ENCODE measurements around the gene SOST.
A peak's percentile ranks its signal among the peaks of the same experiment; 100 is the strongest.

SOST gene

DNA sequence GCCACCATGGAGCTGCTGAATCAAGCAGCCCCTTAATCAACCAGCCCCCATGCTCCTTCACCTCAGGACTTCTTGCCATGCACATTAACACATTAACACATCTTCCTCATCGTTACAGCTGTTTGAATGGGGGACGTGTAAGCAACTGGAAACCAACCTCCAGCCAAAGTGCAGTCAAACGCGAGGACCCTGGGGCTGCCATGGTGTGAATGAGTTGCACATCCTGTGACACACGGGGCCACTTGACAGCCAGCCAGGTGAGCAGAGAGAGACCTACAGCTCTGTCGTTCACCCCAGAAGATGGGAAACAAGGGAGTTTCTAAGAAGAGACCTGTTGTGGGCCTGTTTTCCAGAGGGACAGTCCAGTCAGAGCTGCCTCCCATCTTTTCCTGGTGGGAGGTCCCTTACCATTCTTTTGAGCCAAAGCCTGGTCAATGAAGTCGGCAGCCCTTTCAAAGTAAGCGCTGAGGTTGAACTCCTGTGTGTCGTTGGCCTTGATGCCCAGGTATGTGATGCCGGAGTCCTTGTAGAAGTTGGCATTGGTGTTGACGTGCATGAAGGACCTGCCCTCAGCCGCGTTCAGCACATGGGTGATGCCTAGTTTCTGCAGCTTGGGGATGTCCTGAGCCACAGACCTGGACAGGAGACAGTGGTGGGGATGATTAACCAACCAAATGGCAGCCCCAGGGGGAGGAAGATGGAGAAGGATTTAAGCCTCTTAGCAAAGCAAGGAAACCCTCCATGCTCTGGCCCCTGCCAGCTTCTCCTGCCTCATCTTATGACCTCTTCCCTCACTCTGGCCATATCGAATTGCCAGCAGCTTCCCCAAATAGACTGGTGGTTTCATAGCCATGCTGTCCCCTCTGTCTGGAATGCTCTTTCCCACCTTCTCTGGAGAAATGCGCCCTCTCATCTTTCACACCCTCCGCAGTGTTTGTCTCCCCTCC is 16.0 kb upstream of the SOST start:
- no peak for DNase-seq

DNA sequence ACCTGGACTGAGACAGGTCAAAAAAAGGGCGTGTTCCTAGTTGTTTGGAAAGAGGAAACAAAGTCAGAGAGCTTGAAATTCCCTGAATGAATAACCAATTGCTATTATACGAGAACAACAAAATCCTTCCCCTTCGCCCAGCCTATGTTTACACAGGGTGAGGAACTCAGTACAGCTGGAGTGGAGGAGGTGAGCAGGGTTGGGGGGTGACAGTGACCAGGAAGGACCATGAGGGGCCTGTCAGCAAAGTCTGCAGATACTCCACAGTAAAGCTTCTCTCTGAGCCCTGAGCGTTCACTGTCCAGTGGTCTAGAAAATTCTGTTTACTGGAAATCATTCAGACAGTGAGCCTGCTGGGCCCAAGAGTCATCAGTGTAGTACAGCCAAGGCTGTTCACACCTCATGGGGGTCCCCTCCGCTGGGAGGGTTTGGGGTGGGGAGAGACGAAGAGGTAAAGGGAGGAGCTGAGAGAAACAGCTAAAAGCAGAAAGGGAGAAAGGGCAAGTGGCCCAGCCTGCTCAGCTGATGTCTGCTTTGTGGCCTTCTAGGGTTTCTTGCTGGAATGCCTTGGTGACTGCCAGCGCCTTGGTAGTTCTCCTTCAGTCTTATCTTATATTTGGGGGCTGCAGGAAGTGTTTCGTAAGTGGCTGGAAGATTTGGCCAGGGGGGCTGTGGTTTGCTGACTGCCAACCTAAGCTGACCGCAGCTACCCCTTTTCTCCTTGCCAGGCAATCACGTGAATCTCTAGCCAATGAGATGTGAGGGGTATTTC is 14.5 kb upstream of the SOST start:
- DNase-seq, result no peak

DNA sequence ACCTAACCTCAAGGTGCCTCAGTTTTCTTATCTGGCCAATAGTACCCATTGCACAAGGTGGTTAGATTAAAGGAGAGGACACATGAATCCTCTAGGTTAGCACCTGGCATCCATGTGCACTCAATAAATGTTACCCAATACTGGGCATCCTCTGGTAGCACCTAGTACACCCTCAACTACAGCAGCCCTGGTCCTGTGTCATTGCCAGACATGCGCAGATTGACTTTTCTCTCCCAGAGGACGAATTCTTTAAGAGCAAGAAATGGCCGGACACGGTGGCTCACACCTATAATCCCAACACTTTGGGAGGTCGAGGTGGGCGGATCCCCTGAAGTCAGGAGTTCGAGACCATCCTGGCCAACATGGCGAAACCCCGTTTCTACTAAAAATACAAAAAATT is 12.9 kb upstream of the SOST start:
- no peak for DNase-seq

DNA sequence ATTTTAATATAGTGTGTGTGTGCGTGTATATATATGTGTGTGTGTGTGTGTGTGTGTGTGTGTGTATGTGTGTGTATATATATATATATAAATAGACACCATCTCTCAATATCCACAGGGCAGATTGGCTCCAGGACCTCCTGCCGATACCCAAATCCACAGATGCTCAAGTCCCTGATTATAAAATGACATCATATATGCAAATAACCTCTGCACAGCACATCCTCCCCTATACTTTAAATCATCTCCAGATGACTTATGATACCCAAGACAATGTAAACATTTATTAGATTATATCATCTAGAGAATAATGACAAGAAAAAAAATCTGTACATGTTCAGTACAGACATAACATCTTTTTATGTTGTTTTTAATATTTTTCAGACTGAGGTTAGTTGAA is 12.4 kb upstream of the SOST start:
- no peak for DNase-seq

DNA sequence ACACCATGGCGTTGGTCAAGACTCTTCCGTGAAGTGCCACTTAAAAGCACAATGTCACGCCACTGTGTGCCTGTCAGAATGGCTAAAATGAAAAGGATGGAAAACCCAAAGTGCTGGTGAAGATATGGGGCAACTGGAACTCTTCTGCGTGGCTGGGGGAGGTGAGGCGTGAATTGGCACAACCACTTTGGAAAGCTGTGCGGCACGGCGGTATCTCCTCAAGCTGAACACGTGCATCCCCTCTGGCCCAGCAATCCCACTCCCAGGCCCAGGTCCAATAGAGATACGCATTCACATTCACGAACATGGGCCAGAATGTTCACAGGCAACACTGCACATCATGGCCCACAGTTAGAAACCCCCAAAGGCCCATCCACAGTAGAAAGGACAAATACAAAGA is 11.3 kb upstream of the SOST start:
- DNase-seq, result no peak

DNA sequence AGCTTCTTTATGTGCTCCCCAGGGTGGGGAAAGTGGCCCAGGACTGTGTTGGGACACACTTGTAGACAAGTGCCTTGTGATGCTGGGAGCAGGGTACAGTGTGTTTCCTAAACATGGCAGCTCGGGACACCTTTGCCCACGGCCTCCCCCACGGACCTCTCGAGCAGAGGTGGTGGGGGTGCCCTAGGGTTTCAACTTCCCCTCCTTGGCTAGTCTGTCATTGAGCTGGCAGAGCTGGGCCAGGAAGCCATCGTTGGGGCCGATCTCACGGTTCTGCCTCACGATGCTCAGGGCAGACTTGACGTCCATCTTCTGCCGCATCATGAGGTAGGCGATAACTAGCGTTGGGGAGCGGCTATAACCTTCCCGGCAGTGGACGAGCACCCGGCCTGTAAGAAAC is 10.8 kb upstream of the SOST start:
- DNase-seq, result no peak

DNA sequence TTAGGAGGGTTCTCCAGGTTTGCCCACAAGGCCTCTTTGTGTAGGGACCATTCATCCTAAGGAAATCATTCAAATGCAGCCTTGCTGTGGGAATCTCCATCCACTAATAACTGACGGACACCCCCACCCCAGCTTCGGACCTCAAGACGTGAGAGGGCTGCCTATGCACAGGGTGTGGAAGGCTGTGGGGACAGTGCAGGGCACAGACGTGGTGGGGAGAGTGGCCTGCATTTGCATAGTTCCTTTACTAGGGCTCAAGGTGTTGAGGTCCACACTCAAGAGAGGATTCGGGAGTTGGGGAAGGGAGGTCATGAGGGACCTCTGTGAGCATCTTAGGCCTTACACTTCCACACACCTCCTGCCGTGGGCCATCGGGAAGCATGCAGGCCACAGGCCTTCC is 10.4 kb upstream of the SOST start:
- no peak for DNase-seq

DNA sequence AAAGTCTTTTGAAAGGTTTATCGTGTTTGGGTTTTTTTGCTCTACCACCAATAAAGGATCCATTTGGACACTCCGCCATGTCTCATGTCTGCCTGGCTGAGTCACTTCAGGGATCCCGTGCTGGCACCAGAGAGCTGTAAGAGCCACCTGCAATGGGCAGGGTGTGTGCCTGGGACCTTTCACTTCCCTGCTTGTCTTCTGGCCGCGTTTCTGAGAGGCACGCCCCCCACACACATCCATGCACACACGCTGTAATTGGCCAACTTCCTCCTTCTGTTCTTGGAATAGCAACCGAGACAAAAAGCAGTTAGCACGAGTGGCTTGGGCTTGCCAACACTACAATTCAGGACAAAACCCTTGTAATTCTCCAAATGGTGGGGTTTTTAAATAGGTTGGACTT is 9.8 kb upstream of the SOST start:
- no peak for DNase-seq

DNA sequence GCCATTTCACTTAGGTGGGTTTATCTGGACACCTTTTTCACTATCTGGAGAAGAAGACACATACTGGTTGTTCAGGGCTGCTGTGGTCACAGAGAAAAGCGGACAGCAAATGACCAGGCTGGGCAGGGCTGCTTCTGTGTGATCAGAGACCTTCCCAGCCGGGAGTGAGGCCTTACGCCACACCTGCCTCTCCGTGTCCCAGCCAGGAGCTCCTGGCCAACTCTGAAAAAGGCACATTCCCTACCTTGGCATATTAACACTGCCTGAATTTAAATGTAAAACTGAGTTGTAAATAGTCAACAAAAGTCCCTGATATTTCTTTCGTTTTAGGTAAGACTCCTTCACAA is 9.1 kb upstream of the SOST start:
- DNase-seq, result no peak

DNA sequence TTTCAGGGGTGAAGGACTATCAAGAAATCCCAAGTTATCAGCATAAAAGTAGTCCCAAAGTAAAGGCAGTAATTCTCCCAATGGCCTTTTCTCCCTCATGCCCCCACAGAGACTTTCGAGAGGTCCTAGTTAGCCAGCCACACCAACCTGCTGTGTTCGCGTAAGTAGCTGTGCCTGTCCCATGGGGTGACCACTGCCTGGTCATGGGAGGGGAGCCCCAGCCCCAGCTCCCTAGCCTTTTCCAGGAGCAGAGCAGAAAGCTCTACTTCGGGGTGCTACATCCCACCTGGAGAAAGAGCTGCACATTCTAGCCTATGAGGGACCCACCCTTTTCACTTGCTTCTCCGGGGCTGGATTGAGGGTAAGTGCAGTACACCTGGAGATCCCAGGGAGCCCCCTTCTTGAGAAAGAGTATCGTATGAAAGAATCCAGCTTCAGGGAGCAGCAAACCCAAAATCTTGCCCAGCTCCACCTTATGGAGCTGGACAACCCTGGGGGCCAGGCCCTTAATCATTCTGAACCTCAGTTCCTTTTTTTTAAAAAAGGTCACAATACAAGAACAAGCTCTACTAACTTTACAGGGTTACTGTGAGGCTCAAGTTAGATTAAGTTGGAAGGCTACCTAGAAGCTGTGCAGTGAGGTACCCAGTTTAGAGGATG is 8.6 kb upstream of the SOST start:
- DNase-seq, result no peak

DNA sequence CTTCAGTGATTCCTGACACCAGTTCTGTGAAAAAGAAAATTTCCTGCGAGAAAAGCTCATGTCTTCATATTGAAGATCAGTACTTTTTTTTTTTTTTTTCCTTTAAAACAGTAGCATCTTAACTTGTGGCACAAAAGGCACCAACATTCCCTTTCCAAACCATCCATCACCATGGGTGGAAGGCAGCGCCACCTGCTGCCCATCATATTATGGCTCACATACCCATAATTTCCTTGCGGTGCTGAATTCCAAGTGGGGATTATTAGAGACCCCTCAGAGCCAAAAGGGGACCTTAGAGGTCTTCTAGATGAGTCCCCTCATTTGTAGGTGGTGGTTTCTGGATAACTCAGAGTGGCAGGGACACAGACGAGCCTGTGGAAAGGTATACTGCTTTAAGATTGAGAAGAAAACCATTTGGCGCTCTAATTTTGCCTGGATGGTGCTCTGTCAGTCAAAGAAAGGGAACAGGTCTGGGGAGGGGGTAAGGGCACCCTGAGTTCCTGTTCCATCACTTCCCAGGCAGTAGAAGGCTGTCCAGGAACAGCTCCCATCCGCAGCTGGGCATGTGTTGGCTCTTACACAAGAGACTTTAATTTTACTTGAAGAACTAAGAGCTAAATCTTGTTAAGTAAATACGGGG is 7.9 kb upstream of the SOST start:
- peak in 3 of 4 experiments; percentile 24 to 44 (median 26) for DNase-seq

DNA sequence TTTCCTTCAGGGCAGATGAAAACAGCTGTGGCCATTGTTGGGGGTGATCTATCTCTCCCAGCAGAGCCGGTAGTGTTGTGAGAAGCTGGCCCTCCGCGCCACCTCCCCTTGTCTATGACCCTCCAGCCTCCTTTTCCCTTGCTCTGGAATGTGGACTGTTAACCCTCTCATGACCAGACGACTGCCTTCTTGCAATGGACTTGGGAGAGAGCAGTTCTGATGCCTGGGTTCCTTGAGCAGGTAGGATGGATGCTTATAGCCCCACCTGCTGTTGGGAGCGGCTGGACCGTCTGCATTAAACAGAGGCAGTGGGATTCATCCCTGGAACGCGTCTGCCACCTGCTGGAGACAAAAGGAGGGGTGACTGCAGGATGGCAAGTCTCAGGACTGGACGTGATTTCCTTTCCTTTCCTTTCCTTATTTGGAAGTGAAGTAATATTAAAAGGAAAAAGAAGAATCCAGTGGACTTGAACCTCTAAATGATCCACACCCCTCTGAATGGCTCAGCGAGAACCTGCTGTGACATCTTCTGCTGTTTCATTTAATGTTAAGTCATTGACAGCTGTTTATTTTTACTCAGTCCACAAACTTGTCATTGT is 1.8 kb upstream of the SOST start:
- DNase-seq, result peak; percentile 74 to 87 (median 82)

DNA sequence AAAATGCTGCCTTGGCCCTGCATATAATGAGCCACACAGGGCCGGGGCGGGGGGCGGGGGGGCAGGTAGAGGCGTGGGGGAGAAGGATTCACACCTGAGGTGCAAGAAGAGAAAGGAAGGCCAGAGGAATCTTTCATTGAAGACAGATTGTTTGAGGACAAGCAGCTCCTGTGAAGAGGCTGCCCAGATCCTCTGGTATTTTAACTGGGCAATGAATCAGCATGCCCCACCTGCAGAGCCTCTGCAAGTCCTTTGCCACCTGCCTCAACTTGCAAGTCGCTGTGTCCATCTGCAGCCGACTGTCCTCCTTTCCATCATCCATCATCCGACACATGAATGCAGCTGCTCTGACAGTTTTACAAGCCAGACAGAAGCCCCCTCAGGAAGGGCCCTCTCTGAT is 1.2 kb upstream of the SOST start:
- DNase-seq, result no peak

DNA sequence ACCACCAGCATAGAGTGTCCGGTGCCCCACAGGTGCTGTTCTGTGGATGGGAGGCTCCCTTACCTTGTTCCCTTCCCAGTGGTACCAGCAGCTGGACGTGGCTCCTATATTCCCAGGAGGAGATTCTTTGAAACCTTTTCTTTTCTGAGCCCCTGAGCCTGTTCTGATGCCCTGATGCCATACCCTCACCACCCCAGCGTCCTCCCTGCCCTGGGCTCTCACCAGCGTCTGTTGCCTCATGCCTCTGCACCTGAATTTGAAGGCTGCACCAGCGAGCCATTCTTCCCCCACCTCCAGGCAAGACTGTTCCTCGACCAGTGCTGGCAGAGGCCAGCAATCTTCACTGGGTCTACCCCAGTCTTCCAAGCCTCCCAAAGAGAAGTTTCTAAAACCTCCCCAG is 505 bp downstream of the SOST start:
- DNase-seq, result no peak

DNA sequence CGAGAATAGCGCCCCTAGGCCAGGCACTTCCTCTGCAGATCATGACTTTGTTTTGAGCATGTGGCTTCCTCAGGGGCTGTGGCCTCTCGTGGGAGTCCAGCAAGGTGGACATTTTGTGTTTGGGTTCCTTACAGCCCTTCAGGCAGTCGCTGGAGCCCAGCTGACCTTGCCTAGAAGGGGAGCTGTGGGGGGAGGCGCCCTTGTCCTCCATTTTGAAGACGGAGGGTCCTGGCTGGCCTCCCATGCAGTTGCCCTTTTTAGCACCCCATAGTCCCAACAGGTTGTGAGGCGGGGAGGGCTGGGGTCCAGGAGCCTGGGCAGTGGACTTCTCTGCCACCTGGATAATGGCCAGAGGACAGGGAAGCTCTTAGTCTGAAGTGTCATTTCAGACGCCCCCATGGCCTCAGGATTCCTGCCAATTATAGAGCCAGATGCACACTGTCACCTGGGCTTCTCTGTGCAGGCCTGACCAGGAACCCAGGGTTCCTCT is 1.4 kb downstream of the SOST start:
- no peak for DNase-seq

DNA sequence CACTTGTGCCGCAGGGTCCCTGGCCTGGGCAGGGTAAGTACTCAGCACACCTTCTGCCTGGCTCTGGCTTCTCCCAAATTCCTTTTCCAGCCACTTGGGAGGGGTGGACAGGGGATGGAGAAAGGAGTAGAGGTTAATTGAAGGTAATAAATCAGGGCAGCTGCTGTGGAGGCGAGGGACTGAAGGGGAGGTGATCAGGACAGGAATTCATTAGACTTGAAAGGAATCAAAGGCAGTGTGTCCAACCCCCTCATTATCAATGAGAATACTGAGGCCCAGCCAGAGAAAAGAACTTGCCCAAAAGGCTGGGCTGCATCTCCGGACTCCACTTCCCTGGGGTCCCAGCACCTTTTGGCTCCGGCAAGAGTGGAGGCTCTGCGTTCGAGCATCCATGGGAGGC is 2.4 kb downstream of the SOST start:
- no peak for DNase-seq

DNA sequence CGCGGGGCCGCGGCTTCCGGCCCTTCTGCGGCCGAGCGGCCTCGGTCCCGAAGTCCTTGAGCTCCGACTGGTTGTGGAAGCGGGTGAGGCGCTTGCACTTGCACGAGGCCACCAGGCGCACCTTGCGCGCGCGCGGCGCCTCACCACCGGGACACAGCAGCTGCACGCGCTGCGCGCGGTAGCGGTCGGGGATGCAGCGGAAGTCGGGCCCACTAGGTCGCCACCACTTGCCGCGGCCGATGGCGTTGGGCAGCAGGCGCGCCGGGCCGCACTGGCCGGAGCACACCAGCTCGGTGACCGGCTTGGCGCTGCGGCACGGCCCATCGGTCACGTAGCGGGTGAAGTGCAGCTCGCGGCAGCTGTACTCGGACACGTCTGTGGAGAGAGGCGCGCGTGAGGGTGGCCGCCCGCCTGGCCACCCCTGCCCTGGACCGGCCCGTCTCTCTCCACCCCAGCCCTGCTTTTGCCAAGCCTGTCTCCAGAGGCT is 3.2 kb downstream of the SOST start:
- no peak for DNase-seq

DNA sequence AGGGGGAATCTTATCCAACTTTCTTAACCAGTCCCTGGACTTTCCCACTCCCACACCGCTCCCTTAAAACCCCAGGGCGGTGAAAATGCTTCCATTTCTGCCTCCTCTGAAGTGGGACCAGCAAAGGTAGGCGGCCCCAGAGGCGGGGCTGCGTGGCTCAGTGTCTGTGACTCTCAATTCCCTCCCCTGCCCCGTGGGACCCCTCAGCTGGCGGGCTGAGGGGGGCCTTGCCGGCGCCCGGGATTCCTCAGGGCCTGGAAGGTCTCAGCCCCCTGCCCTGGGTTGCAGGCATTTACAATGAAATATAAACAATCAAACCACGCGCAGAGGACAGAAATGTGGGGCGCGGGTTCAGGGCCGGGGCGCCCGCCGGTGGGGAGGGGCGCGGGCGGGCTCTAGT is 3.6 kb downstream of the SOST start:
- no peak for DNase-seq

DNA sequence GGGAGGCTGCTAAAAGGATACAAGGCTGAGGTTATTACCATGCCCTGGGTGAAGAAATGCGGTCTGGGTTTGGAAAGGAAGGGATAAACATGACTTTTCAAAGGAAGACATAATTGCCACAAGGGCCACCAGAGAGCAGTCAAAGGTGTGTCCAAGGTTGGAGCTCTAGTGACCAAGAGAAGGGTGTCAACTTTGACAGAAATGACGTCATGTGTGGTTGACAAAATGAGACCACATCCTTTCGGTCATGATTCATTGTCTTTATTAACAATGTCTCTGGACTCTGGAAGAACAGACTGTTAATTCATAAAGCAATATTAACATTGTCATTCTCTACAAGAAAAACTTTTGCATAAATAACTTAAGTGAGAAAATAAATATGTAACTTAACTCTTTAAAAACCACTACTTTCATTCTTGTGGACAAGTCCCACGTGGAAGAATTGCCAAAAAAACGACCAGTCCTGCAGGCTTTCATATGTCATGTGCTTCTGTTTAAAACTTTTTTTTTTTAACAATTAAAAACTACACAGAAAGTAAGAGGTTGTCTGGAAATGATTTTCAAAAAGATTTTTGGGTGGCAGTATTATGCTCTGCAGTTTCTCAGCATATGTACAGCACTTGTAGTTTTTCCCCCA is 5.0 kb downstream of the SOST start:
- no peak for DNase-seq

DNA sequence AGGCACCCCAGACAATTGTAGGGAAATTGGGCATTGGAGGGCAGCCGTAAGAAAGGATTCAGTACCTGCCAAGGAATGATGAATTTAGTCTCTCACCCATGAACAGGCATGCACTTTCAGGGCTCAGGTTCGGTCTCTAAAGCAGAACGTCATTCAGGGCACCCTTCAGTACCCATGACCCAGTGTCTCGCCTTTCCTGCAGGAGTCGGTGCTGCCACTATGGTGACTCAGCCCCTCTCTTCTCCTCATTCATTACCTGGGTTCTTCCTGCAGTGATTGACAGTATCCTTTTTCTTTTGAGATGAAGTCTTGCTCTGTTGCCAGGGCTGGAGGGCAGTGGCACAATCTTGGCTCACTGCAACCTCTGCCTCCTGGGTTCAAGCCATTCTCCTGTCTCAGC is 8.4 kb downstream of the SOST start:
- no peak for DNase-seq

DNA sequence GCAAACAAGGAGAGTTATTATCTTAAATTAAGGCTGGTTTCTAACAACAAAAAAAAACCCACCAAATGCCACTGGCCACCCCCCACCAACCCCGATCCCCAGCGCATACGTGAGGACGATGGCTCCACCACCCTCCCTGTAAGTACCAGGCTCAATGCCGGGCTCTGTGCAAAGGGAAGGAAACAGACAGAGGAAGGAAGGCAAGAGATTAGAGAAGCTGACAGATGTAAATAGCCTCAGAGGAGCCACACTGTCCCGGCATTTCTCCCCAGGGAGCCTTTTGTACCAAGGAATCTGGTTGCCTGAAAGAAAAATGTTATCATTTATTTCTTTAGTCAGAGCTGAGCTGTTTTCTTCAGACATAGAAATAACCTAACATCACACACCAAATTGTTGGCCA is 13.1 kb downstream of the SOST start:
- no peak for DNase-seq

DNA sequence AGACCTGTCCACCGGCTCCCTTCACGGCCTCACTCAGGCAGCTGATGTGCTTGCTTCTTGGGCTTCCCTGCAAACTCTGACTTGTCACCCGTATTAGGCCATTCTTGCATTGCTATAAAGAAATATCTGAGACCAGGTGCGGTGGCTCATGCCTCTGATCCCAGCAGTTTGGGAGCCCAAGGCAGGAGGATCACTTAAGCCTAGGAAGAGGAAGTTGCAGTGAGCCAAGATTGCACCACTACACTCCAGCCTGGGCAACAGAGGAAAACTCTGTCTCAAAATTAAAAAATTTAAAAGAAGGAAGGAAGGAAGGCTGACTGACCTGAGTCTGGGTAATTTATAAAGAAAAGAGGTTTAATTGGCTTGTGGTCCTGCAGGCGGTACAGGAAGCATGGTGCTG is 17.0 kb downstream of the SOST start:
- DNase-seq, result no peak

Data from activated naive CD4-positive, alpha-beta T cell (primary cell).